Lung (tissue), 12 donors: ENCODE results near the gene PACS1. TPM values are rescaled to one million over a fixed set of nuclear protein-coding genes. Genes with fewer than 3 reads are reported as not detected.

Source experiments
- ATAC-seq: fragments of 200-7000 bp; cut with Tn5 transposase; one replicate; pipeline ENCODE4 v1.9.1; 2020; ENCODE audit warnings: moderate number of reproducible peaks; ENCODE audit not compliant: insufficient read depth, low FRiP score
- DNase-seq, 3 donors: peaks; one replicate each; pipeline ENCODE4 v3.0.0-alpha.2; 2013 to 2017
- H3K27ac ChIP-seq, 2 donors: one replicate each; pipeline ENCODE4 v1.5.1; 2013; ENCODE audit warnings: mild to moderate bottlenecking in 2 of 2, moderate library complexity in 2 of 2, control low read depth in 1 of 2, inconsistent platforms in 1 of 2, low read depth in 1 of 2, low read length in 1 of 2
- H3K27me3 ChIP-seq, 3 donors: one replicate each; pipeline ENCODE4 v1.5.1; 2013; ENCODE audit warnings: low read length in 2 of 3; ENCODE audit not compliant: control insufficient read depth in 3 of 3, insufficient read depth in 3 of 3
- H3K36me3 ChIP-seq, 4 donors: one replicate each; pipeline ENCODE4 v1.5.1; 2013; ENCODE audit warnings: low read length in 4 of 4, mild to moderate bottlenecking in 1 of 4, moderate library complexity in 1 of 4; ENCODE audit not compliant: control insufficient read depth in 4 of 4, insufficient read depth in 4 of 4
- H3K4me1 ChIP-seq, 5 donors: one replicate each; pipeline ENCODE4 v1.5.1; 2013; ENCODE audit warnings: low read length in 5 of 5, mild to moderate bottlenecking in 2 of 5, moderate library complexity in 1 of 5; ENCODE audit not compliant: control insufficient read depth in 5 of 5, insufficient read depth in 5 of 5
- H3K4me3 ChIP-seq: one replicate; pipeline ENCODE4 v1.5.1; 2013; ENCODE audit warnings: mild to moderate bottlenecking, control low read depth, moderate library complexity
- H3K9ac ChIP-seq, 2 donors: one replicate each; pipeline ENCODE4 v1.5.1; 2013; ENCODE audit warnings: low read length in 2 of 2, control low read depth in 1 of 2; ENCODE audit not compliant: insufficient read depth in 1 of 2
- H3K9me3 ChIP-seq, 4 donors: one replicate each; pipeline ENCODE4 v1.5.1; 2013; ENCODE audit warnings: low read length in 3 of 4, mild to moderate bottlenecking in 1 of 4, moderate library complexity in 1 of 4; ENCODE audit not compliant: control insufficient read depth in 4 of 4, insufficient read depth in 3 of 4
- CTCF ChIP-seq: IDR thresholded peaks from 2 replicates; pipeline ENCODE4 v1.5.1; 2012; ENCODE audit warnings: mild to moderate bottlenecking; ENCODE audit errors: control extremely low read depth, extremely low read depth
- WGBS, 2 donors: extraction: QIAGEN DNeasy Blood & Tissue Kit; methylation state at CpG; one replicate each; pipeline ENCODE4 v1.1.7; 2013; 5-methylcytosine and 5-hydroxymethylcytosine counted together
- polyA plus RNA-seq, 2 donors: library from polyadenylated mRNA; stranded (reverse); fragments of 200-250 nt; gene quantifications; one replicate each; pipeline ENCODE4 v1.2.1, GENCODE V29; 2013
- total RNA-seq, 2 donors: library from RNA; depleted of rRNA in 1 of 2; stranded (reverse); fragments of >200 nt in 1 of 2; gene quantifications; one replicate each; pipeline ENCODE4 v1.2.1, GENCODE V29; 2014 to 2021
- donor health status: control.
- donor health status: control.
- donor health status: Bipolar disorder and iron deficiency.
- donor health status: healthy.
- donor health status: DM: yes; HTN: yes; CAD: no.

Gene PACS1
- total and polyA plus RNA-seq, 4 donors: 22.2 to 48.8 (median 34.7) TPM

DNA sequence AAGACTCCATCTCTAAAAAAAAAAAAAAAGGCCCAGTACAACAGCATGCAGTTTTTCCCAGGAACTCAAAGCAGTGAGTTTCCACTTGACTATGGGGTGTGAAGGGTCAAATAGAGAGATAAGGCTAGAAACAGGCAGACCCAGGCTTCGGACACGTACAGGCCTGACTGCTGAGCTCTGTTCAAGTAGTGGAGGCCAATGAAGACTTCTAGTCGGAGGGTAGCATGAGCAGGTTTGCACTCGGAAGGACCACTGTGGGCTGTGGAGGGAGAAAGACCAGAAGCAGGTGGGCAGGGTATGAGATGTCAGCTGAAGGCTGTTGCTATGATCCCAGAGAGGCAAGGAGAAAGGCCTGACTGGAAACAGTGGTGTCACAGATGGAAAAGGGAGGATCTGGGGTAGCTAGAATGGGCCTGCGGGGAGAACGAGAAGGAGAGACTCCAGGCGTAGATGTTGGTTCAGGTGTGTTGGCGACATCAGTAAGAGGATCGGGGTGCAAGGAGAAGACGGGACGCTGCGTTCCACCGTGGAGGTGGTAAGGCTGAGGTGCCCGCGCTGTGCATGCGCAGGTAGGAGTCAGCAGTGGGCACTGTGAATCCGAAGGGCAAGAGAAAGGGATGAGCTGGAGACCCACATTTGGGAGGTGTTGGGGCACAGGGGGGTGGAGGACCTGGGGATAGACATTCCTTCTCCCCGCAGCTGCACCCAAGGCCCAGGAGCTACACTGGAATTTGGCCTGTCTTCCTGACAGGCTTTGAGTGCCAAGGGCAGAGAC lies 149.0 kb downstream of the PACS1 start:
- peaks cover 15 to 43% (median 33%) of the 10 kb centered on the region in 4 donors for H3K36me3 ChIP-seq
- ATAC-seq (no peak), DNase-seq (no peak)
- no peaks in the 10 kb centered on the region for H3K4me1 ChIP-seq
- no peak overlapping the region for H3K4me3 ChIP-seq
- no peaks in the 10 kb centered on the region for H3K9me3 ChIP-seq
- no peaks in the 10 kb centered on the region for H3K27me3 ChIP-seq
- H3K27ac ChIP-seq: no peak overlapping the region
- WGBS, 2 donors: 95 to 96% methylated on average over 18 of the region's 18 CpGs
- H3K9ac ChIP-seq: no peak overlapping the region
- no peak for TF ChIP-seq CTCF

DNA sequence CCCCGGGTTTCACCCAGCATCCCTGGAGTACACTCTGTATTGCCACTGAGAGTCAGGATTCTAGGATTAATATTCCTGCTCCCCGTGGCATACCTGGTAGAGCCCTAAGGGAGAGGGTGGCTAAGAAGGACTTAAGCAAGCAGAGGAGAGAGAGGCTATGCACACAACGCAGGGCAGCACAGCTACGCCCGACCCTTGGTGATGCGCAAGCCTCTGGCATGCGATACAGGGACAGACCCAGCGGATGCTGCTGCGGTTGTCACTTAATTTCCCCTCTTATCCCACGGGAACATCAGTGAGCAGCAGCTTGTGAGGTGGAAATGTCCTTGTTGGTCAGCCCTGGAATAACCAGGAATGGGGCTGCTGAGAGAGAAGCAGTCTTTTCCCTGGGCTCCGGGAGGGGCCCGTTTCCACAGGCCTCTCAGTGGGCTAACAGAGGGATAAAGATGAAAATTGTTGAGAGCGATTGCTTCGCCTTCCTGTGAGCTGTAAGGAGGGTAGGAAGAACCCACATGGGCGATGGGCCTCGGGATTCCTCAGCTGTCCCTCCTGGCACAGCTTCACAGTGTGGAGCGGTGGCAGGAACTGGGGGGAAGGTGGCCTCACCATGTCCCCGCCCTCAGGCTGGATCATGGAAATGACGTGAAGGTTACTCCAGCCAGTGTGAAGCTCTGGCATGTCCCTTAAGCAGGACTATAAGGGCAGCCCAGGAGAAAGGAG lies 149.9 kb downstream of the PACS1 start:
- Histone ChIP-seq H3K36me3 (peaks cover 17 to 48% (median 34%) of the 10 kb centered on the region in 4 donors), H3K9ac (no peak overlapping the region), H3K27me3 (no peaks in the 10 kb centered on the region), H3K27ac (no peak overlapping the region), H3K9me3 (no peaks in the 10 kb centered on the region), H3K4me1 (no peaks in the 10 kb centered on the region), H3K4me3 (no peak overlapping the region)
- no peak for DNase-seq
- WGBS, 2 donors: 93 to 95% methylated on average over 19 of the region's 19 CpGs
- no peak for TF ChIP-seq CTCF
- no peak for ATAC-seq

DNA sequence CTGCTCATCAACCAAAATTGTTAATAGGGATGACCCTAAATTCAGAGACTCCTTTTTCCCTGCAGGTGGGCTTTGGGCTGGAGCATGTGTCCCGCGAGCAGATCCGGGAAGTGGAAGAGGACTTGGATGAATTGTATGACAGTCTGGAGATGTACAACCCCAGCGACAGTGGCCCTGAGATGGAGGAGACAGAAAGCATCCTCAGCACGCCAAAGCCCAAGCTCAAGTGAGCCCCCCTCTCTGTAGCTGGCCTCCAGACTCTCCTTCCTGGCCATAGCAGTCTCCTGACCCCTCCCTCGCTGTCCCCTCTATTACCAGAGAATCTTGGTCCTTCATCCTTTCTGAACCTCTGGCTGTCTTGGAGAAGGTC lies 150.5 kb downstream of the PACS1 start:
- no peaks in the 10 kb centered on the region for H3K9me3 ChIP-seq
- DNase-seq (no peak), ATAC-seq (no peak)
- no peak overlapping the region for H3K4me3 ChIP-seq
- H3K36me3 ChIP-seq: peaks cover 17 to 48% (median 36%) of the 10 kb centered on the region in 4 donors
- no peaks in the 10 kb centered on the region for H3K27me3 ChIP-seq
- no peak overlapping the region for H3K27ac ChIP-seq
- no peak for TF ChIP-seq CTCF
- no peak overlapping the region for H3K9ac ChIP-seq
- H3K4me1 ChIP-seq: no peaks in the 10 kb centered on the region
- WGBS, 2 donors: 94 to 99% methylated on average over 6 of the region's 6 CpGs
